H9 (cell line): ENCODE results near the gene FYCO1. TPM values are rescaled to one million over a fixed set of nuclear protein-coding genes. Genes with fewer than 3 reads are reported as not detected.

Experiments
- DNase-seq: peaks from one replicate; pipeline ENCODE4 v3.0.0-alpha.2; 2017
- H2AFZ ChIP-seq: one replicate; pipeline ENCODE4 v1.6.1; 2013; ENCODE audit warnings: mild to moderate bottlenecking, low read length, control low read depth, moderate library complexity
- H2AK5ac ChIP-seq: 2 replicates; pipeline ENCODE4 v1.6.1; 2013; ENCODE audit warnings: low read length, control low read depth, mixed read lengths; ENCODE audit not compliant: insufficient read length
- H2BK120ac ChIP-seq: one replicate; pipeline ENCODE4 v1.6.1; 2013; ENCODE audit warnings: low read depth, mild to moderate bottlenecking, low read length, control low read depth, inconsistent platforms; ENCODE audit not compliant: poor library complexity, severe bottlenecking
- H2BK12ac ChIP-seq: 2 replicates; pipeline ENCODE4 v1.6.1; 2013; ENCODE audit warnings: low read length, control low read depth, mixed read lengths, low read depth; ENCODE audit not compliant: insufficient read length
- H2BK15ac ChIP-seq: 2 replicates; pipeline ENCODE4 v1.6.1; 2013; ENCODE audit warnings: low read depth, low read length, control low read depth
- H2BK20ac ChIP-seq: one replicate; pipeline ENCODE4 v1.6.1; 2013; ENCODE audit warnings: low read depth, mild to moderate bottlenecking, low read length, control low read depth, inconsistent platforms; ENCODE audit not compliant: poor library complexity, severe bottlenecking
- H2BK5ac ChIP-seq: 2 replicates; pipeline ENCODE4 v1.6.1; 2013; ENCODE audit warnings: low read length, control low read depth, mixed read lengths; ENCODE audit not compliant: insufficient read length
- H3K14ac ChIP-seq: 2 replicates; pipeline ENCODE4 v1.6.1; 2013; ENCODE audit warnings: low read length, control low read depth; ENCODE audit not compliant: insufficient read depth
- H3K18ac ChIP-seq: 2 replicates; pipeline ENCODE4 v1.6.1; 2013; ENCODE audit warnings: low read depth, mild to moderate bottlenecking, mixed read lengths, low read length, control low read depth; ENCODE audit not compliant: insufficient read length
- H3K23ac ChIP-seq: 2 replicates; pipeline ENCODE4 v1.6.1; 2013; ENCODE audit warnings: low read length, control low read depth, mixed read lengths, low read depth; ENCODE audit not compliant: insufficient read length
- H3K23me2 ChIP-seq: 2 replicates; pipeline ENCODE4 v1.6.1; 2013; ENCODE audit warnings: low read depth, mild to moderate bottlenecking, mixed read lengths, low read length, control low read depth; ENCODE audit not compliant: insufficient read length, poor library complexity, severe bottlenecking
- H3K27ac ChIP-seq: 2 replicates; pipeline ENCODE4 v1.5.1; 2013; ENCODE audit warnings: low read length, control low read depth, mixed read lengths, low read depth; ENCODE audit not compliant: insufficient read length
- H3K27me3 ChIP-seq: 2 replicates; pipeline ENCODE4 v1.6.1; 2013; ENCODE audit warnings: low read length, control low read depth, inconsistent platforms; ENCODE audit not compliant: insufficient read depth
- H3K4ac ChIP-seq: 2 replicates; pipeline ENCODE4 v1.6.1; 2013; ENCODE audit warnings: low read depth, mild to moderate bottlenecking, control low read depth, inconsistent platforms, low read length, moderate library complexity
- H3K4me1 ChIP-seq: 2 replicates; pipeline ENCODE4 v1.6.1; 2013; ENCODE audit warnings: low read length, control low read depth, inconsistent platforms; ENCODE audit not compliant: insufficient read depth
- H3K4me2 ChIP-seq: 2 replicates; pipeline ENCODE4 v1.6.1; 2013; ENCODE audit warnings: low read length, control low read depth, mixed read lengths; ENCODE audit not compliant: insufficient read length, insufficient read depth
- H3K56ac ChIP-seq: 2 replicates; pipeline ENCODE4 v1.6.1; 2013; ENCODE audit warnings: low read depth, mild to moderate bottlenecking, mixed read lengths, low read length, control low read depth; ENCODE audit not compliant: insufficient read length
- H3K79me1 ChIP-seq: 2 replicates; pipeline ENCODE4 v1.6.1; 2013; ENCODE audit warnings: low read depth, mild to moderate bottlenecking, moderate library complexity, low read length, control low read depth, inconsistent platforms; ENCODE audit not compliant: insufficient read depth, poor library complexity, severe bottlenecking
- H3K79me2 ChIP-seq: 2 replicates; pipeline ENCODE4 v1.6.1; 2013; ENCODE audit warnings: low read length, control low read depth, inconsistent platforms; ENCODE audit not compliant: insufficient read depth
- H3K9ac ChIP-seq: 2 replicates; pipeline ENCODE4 v1.6.1; 2013; ENCODE audit warnings: low read length, control low read depth, mixed read lengths; ENCODE audit not compliant: insufficient read length; ENCODE audit errors: extremely low read depth
- H3K9me3 ChIP-seq: one replicate; pipeline ENCODE4 v1.6.1; 2013; ENCODE audit warnings: low read depth, low read length, inconsistent platforms; ENCODE audit not compliant: control insufficient read depth
- H3T11ph ChIP-seq: one replicate; pipeline ENCODE4 v1.6.1; 2013; ENCODE audit warnings: mild to moderate bottlenecking, low read length, control low read depth, inconsistent platforms
- H4K20me1 ChIP-seq: one replicate; pipeline ENCODE4 v1.6.1; 2013; ENCODE audit not compliant: control insufficient read depth, insufficient read length, insufficient read depth
- H4K5ac ChIP-seq: 2 replicates; pipeline ENCODE4 v1.6.1; 2013; ENCODE audit warnings: low read depth, mild to moderate bottlenecking, mixed read lengths, low read length, control low read depth; ENCODE audit not compliant: insufficient read length
- H4K8ac ChIP-seq: replicated peaks from 2 replicates; pipeline ENCODE4 v1.6.1; 2013; ENCODE audit warnings: low read length, control low read depth, mixed read lengths, low read depth; ENCODE audit not compliant: insufficient read length
- H4K91ac ChIP-seq: 2 replicates; pipeline ENCODE4 v1.6.1; 2013; ENCODE audit warnings: low read depth, mild to moderate bottlenecking, moderate library complexity, mixed read lengths, low read length, control low read depth; ENCODE audit not compliant: insufficient read length
- H3K27ac Mint-ChIP-seq, 3 experiments: 2 replicates in 2 of 3; 3 replicates in 1 of 3; pipeline ENCODE4 v1.8.0; 2020 to 2021; ENCODE audit warnings: mixed read lengths in 3 of 3, mild to moderate bottlenecking in 1 of 3, moderate library complexity in 1 of 3
- H3K27me3 Mint-ChIP-seq: 2 replicates; pipeline ENCODE4 v1.8.0; 2021; ENCODE audit warnings: low read depth, mild to moderate bottlenecking, moderate library complexity, mixed read lengths
- H3K36me3 Mint-ChIP-seq, 3 experiments: 2 replicates in 2 of 3; 3 replicates in 1 of 3; pipeline ENCODE4 v1.8.0; 2020 to 2021; ENCODE audit warnings: low read depth in 3 of 3, mixed read lengths in 3 of 3; ENCODE audit not compliant: insufficient read depth in 1 of 3
- H3K4me1 Mint-ChIP-seq, 2 experiments: 2 replicates each; pipeline ENCODE4 v1.8.0; 2020; ENCODE audit warnings: mixed read lengths in 2 of 2
- H3K4me3 Mint-ChIP-seq, 2 experiments: 2 replicates in 1 of 2; 3 replicates in 1 of 2; pipeline ENCODE4 v1.8.0; 2020 to 2021; ENCODE audit warnings: mild to moderate bottlenecking in 2 of 2, mixed read lengths in 2 of 2, moderate library complexity in 1 of 2
- H3K9me3 Mint-ChIP-seq, 2 experiments: 2 replicates in 1 of 2; 3 replicates in 1 of 2; pipeline ENCODE4 v1.8.0; 2020; ENCODE audit warnings: mild to moderate bottlenecking in 2 of 2, mixed read lengths in 2 of 2, moderate library complexity in 1 of 2
- CTCF ChIP-seq: fragments of 200-600 bp; sonication (generic); conservative IDR thresholded peaks from 3 replicates; pipeline ENCODE4 v1.8.0; 2021; ENCODE audit warnings: antibody characterized with exemption, mild to moderate bottlenecking
- WGBS: extraction: QIAGEN DNeasy Blood & Tissue Kit; methylation state at CpG from one replicate; pipeline ENCODE4 v1.1.7; 2013; ENCODE audit warnings: missing lambda C conversion rate, low lambda C conversion rate, mixed read lengths; ENCODE audit not compliant: insufficient read length; ENCODE audit errors: extremely low coverage; 5-methylcytosine and 5-hydroxymethylcytosine counted together
- total RNA-seq: library from RNA; stranded (reverse); gene quantifications from 2 replicates; pipeline ENCODE4 v1.2.1, GENCODE V29; 2021

Gene FYCO1
- total RNA-seq, 1 experiment from 2014 or later, result 10.4 TPM

- Histone ChIP-seq H3K27ac (no peak overlapping the region), H3K79me1 (no peaks in the 10 kb centered on the region), H2AK5ac (no peak overlapping the region), H3K18ac (no peak overlapping the region), H3K14ac (no peak overlapping the region), H3K9me3 (no peaks in the 10 kb centered on the region), H3K4me1 (no peaks in the 10 kb centered on the region), H2BK15ac (no peak overlapping the region), H3K79me2 (no peaks in the 10 kb centered on the region), H3T11ph (no peak overlapping the region), H4K91ac (no peak overlapping the region), H3K4me2 (no peak overlapping the region), H3K23ac (no peak overlapping the region), H2BK5ac (no peak overlapping the region), H4K5ac (no peak overlapping the region), H2BK12ac (no peak overlapping the region), H2AFZ (no peak overlapping the region), H3K9ac (no peak overlapping the region), H3K23me2 (no peaks in the 10 kb centered on the region), H3K27me3 (no peaks in the 10 kb centered on the region), H4K20me1 (no peaks in the 10 kb centered on the region), H4K8ac (no peak overlapping the region), H2BK120ac (no peak overlapping the region), H2BK20ac (no peak overlapping the region), H3K4ac (no peak overlapping the region), H3K56ac (no peak overlapping the region)
- Mint-ChIP-seq H3K9me3 (no peaks in the 10 kb centered on the region), H3K36me3 (peaks cover 32 to 91% (median 81%) of the 10 kb centered on the region in 3 experiments; a peak in 6 of 7 replicates), H3K4me1 (no peaks in the 10 kb centered on the region), H3K27me3 (no peaks in the 10 kb centered on the region), H3K4me3 (no peak overlapping the region), H3K27ac (no peak overlapping the region)
- no CpG with 5 or more reads among the region's 2 CpGs for WGBS
- no peak for TF ChIP-seq CTCF
- no peak for DNase-seq
Measured at GRCh38 chr3:45960289-45960688, 35.3 kb downstream of the FYCO1 start.
